Measurements from ENCODE around the gene NCBP1.

NCBP1 gene

DNA sequence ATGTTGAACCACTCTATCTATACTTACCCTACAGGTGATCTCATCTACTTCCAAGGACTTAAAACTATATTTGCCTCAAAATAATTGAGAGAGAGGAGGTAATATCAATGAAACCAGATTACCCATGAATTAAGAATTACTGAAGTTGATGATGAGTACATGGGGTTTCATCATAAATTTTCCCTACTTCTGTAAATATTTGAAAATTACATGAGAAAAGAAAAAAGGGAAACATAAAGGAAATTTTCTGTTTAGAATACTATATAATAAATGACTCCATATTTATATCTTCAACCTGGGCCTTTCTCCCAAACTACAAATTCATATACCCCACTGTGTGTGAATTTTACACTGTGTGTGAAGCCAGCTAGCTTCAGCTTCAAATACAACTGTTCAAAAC, 3.0 kb upstream of the NCBP1 start:
- Histone ChIP-seq H2BK120ac (ENCODE audit: low read depth, low read length) (no peak overlapping the region), H3K23ac (ENCODE audit: low read depth, low read length, poor library complexity) (no peak overlapping the region), H2AK5ac (ENCODE audit: low read depth, low read length) (no peak overlapping the region), H3K27me3 (ENCODE audit: control insufficient read depth in 3 of 3, insufficient read depth in 3 of 3, low read depth in 1 of 3, low read length in 3 of 3) (no peaks in the 10 kb centered on the region), H3K4ac (ENCODE audit: low read length) (no peak overlapping the region), H3K27ac (replicated peaks; ENCODE audit: low read length) (no peak overlapping the region), H4K91ac (ENCODE audit: low read depth, low read length, poor library complexity) (no peak overlapping the region), H3K4me1 (ENCODE audit: control insufficient read depth in 2 of 2, insufficient read depth in 1 of 2, low read depth in 1 of 2, low read length in 2 of 2) (peaks cover 8 to 11% of the 10 kb centered on the region in 2 donors), H4K8ac (ENCODE audit: low read depth, low read length) (no peak overlapping the region), H2AFZ (ENCODE audit: low read length) (no peak overlapping the region), H3K36me3 (replicated peaks in 1 of 2; ENCODE audit: control insufficient read depth in 2 of 2, insufficient read depth in 2 of 2, low read length in 2 of 2) (peaks cover 1 to 35% of the 10 kb centered on the region in 2 donors), H3K9me3 (replicated peaks in 1 of 2; ENCODE audit: control insufficient read depth in 2 of 2, insufficient read depth in 1 of 2, low read depth in 1 of 2, low read length in 2 of 2) (no peaks in the 10 kb centered on the region), H2BK15ac (ENCODE audit: low read length) (no peak overlapping the region), H3K4me2 (ENCODE audit: insufficient read depth, low read length, poor library complexity, severe bottlenecking) (no peak overlapping the region), H3K79me1 (ENCODE audit: low read depth, low read length) (no peaks in the 10 kb centered on the region), H2BK12ac (ENCODE audit: low read length) (no peak overlapping the region), H3K4me3 (ENCODE audit: low read length in 2 of 2) (no peak overlapping the region), H3K18ac (ENCODE audit: low read length) (no peak overlapping the region), H3K9ac (ENCODE audit: low read depth, low read length, poor library complexity) (no peak overlapping the region), H2BK5ac (ENCODE audit: low read length) (no peak overlapping the region), H3K14ac (ENCODE audit: low read length) (no peak overlapping the region)
- no peak for DNase-seq (ENCODE audit: low spot score)

DNA sequence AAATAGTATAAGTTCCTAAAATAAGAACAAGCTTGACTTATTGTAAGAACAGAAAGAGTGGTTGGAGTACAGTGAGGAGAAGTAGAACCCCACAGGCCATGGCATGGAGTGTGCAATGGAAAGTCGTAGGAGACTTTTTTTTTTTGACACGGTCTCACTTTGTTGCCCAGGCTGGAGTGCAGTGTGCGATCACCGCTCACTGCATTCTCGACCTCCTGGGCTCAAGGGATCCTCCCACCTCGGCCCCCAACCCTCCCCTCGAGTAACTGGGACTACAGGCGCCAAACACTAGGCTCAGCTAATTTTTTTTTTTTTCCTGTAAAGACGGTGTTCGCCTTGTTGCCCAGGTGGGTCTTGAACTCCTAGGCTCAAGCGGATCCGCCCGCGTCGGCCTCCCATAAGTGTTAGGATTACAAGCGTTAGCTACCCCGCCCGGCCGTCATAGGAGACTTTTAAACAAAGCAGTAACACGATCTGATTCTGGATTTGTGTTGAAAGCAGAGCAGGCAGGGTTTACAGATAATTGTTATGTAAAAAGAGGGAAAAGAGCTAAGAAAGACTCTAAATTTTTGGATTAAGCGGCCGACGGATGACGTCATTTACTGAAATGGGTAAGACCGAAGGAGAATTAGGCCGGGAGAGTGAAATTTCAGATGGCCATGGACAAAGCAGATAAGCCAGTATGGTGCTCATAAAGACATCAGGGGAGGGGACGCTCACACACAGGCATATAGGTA, 1.2 kb upstream of the NCBP1 start:
- H3K27ac ChIP-seq (replicated peaks; ENCODE audit: low read length): peak overlapping the region; percentile 91
- H2BK15ac ChIP-seq (ENCODE audit: low read length): no peak overlapping the region
- peak overlapping the region; percentile 93 for H2BK5ac ChIP-seq (ENCODE audit: low read length)
- peaks cover 8 to 11% of the 10 kb centered on the region in 2 donors for H3K4me1 ChIP-seq (ENCODE audit: control insufficient read depth in 2 of 2, insufficient read depth in 1 of 2, low read depth in 1 of 2, low read length in 2 of 2)
- no peak overlapping the region for H3K14ac ChIP-seq (ENCODE audit: low read length)
- peaks cover 0 to 30% of the 10 kb centered on the region in 2 donors for H3K36me3 ChIP-seq (replicated peaks in 1 of 2; ENCODE audit: control insufficient read depth in 2 of 2, insufficient read depth in 2 of 2, low read length in 2 of 2)
- no peak overlapping the region for H3K9ac ChIP-seq (ENCODE audit: low read depth, low read length, poor library complexity)
- no peak overlapping the region for H2BK120ac ChIP-seq (ENCODE audit: low read depth, low read length)
- DNase-seq (ENCODE audit: low spot score): peak; percentile 79
- no peak overlapping the region for H3K23ac ChIP-seq (ENCODE audit: low read depth, low read length, poor library complexity)
- H2AFZ ChIP-seq (ENCODE audit: low read length): peak overlapping the region; percentile 94
- no peak overlapping the region for H4K8ac ChIP-seq (ENCODE audit: low read depth, low read length)
- H2BK12ac ChIP-seq (ENCODE audit: low read length): no peak overlapping the region
- no peaks in the 10 kb centered on the region for H3K9me3 ChIP-seq (replicated peaks in 1 of 2; ENCODE audit: control insufficient read depth in 2 of 2, insufficient read depth in 1 of 2, low read depth in 1 of 2, low read length in 2 of 2)
- H3K4me2 ChIP-seq (ENCODE audit: insufficient read depth, low read length, poor library complexity, severe bottlenecking): peak overlapping the region; percentile 58
- no peak overlapping the region for H3K4ac ChIP-seq (ENCODE audit: low read length)
- H4K91ac ChIP-seq (ENCODE audit: low read depth, low read length, poor library complexity): no peak overlapping the region
- no peak overlapping the region for H2AK5ac ChIP-seq (ENCODE audit: low read depth, low read length)
- WGBS, 2 donors (ENCODE audit: extremely low coverage in 2 of 2, insufficient read length in 2 of 2, insufficient replicate concordance in 1 of 2): no CpG with 5 or more reads among the region's 27 CpGs
- H3K18ac ChIP-seq (ENCODE audit: low read length): peak overlapping the region; percentile 91
- no peaks in the 10 kb centered on the region for H3K27me3 ChIP-seq (ENCODE audit: control insufficient read depth in 3 of 3, insufficient read depth in 3 of 3, low read depth in 1 of 3, low read length in 3 of 3)
- no peaks in the 10 kb centered on the region for H3K79me1 ChIP-seq (ENCODE audit: low read depth, low read length)
- peak overlapping the region; percentile 86 to 92 for H3K4me3 ChIP-seq (ENCODE audit: low read length in 2 of 2)

- DNase-seq (ENCODE audit: low spot score): no peak
- H3K27ac ChIP-seq (replicated peaks; ENCODE audit: low read length): peak overlapping the region; percentile 91
- peak overlapping the region; percentile 53 for H2BK12ac ChIP-seq (ENCODE audit: low read length)
- no CpG with 5 or more reads among the region's 43 CpGs for WGBS, 2 donors (ENCODE audit: extremely low coverage in 2 of 2, insufficient read length in 2 of 2, insufficient replicate concordance in 1 of 2)
- peaks cover 7 to 8% of the 10 kb centered on the region in 2 donors for H3K4me1 ChIP-seq (ENCODE audit: control insufficient read depth in 2 of 2, insufficient read depth in 1 of 2, low read depth in 1 of 2, low read length in 2 of 2)
- peak overlapping the region; percentile 93 for H3K18ac ChIP-seq (ENCODE audit: low read length)
- H3K9me3 ChIP-seq (replicated peaks in 1 of 2; ENCODE audit: control insufficient read depth in 2 of 2, insufficient read depth in 1 of 2, low read depth in 1 of 2, low read length in 2 of 2): no peaks in the 10 kb centered on the region
- H4K8ac ChIP-seq (ENCODE audit: low read depth, low read length): peak overlapping the region; percentile 93
- peak overlapping the region; percentile 92 to 100 for H3K4me3 ChIP-seq (ENCODE audit: low read length in 2 of 2)
- peak overlapping the region; percentile 44 for H2AK5ac ChIP-seq (ENCODE audit: low read depth, low read length)
- H3K9ac ChIP-seq (ENCODE audit: low read depth, low read length, poor library complexity): peak overlapping the region; percentile 98
- peak overlapping the region; percentile 94 for H3K23ac ChIP-seq (ENCODE audit: low read depth, low read length, poor library complexity)
- peak overlapping the region; percentile 94 for H2AFZ ChIP-seq (ENCODE audit: low read length)
- no peaks in the 10 kb centered on the region for H3K27me3 ChIP-seq (ENCODE audit: control insufficient read depth in 3 of 3, insufficient read depth in 3 of 3, low read depth in 1 of 3, low read length in 3 of 3)
- H3K4ac ChIP-seq (ENCODE audit: low read length): no peak overlapping the region
- H3K36me3 ChIP-seq (replicated peaks in 1 of 2; ENCODE audit: control insufficient read depth in 2 of 2, insufficient read depth in 2 of 2, low read length in 2 of 2): peaks cover 0 to 27% of the 10 kb centered on the region in 2 donors
- peak overlapping the region; percentile 62 for H2BK15ac ChIP-seq (ENCODE audit: low read length)
- no peak overlapping the region for H2BK120ac ChIP-seq (ENCODE audit: low read depth, low read length)
- peak overlapping the region; percentile 86 for H3K4me2 ChIP-seq (ENCODE audit: insufficient read depth, low read length, poor library complexity, severe bottlenecking)
- H4K91ac ChIP-seq (ENCODE audit: low read depth, low read length, poor library complexity): no peak overlapping the region
- H3K14ac ChIP-seq (ENCODE audit: low read length): peak overlapping the region; percentile 78
- peak overlapping the region; percentile 93 for H2BK5ac ChIP-seq (ENCODE audit: low read length)
- H3K79me1 ChIP-seq (ENCODE audit: low read depth, low read length): peaks cover 2% of the 10 kb centered on the region
These were observed 354 bp downstream of the NCBP1 start for GRCh38 chr9:97633859-97634490.

GRCh38 chr9:97635026-97635425, 1.4 kb downstream of the NCBP1 start:
- H3K27me3 ChIP-seq (ENCODE audit: control insufficient read depth in 3 of 3, insufficient read depth in 3 of 3, low read depth in 1 of 3, low read length in 3 of 3): no peaks in the 10 kb centered on the region
- DNase-seq (ENCODE audit: low spot score): no peak
- no peak overlapping the region for H3K4ac ChIP-seq (ENCODE audit: low read length)
- no peak overlapping the region for H2AK5ac ChIP-seq (ENCODE audit: low read depth, low read length)
- no peak overlapping the region for H3K14ac ChIP-seq (ENCODE audit: low read length)
- peaks cover 5 to 8% of the 10 kb centered on the region in 2 donors for H3K4me1 ChIP-seq (ENCODE audit: control insufficient read depth in 2 of 2, insufficient read depth in 1 of 2, low read depth in 1 of 2, low read length in 2 of 2)
- no peak overlapping the region for H3K27ac ChIP-seq (replicated peaks; ENCODE audit: low read length)
- peak overlapping the region in 1 of 2 donors; percentile 92 for H3K4me3 ChIP-seq (ENCODE audit: low read length in 2 of 2)
- no peak overlapping the region for H3K18ac ChIP-seq (ENCODE audit: low read length)
- H4K8ac ChIP-seq (ENCODE audit: low read depth, low read length): no peak overlapping the region
- no peak overlapping the region for H3K23ac ChIP-seq (ENCODE audit: low read depth, low read length, poor library complexity)
- peaks cover 0 to 21% of the 10 kb centered on the region in 2 donors for H3K36me3 ChIP-seq (replicated peaks in 1 of 2; ENCODE audit: control insufficient read depth in 2 of 2, insufficient read depth in 2 of 2, low read length in 2 of 2)
- no peak overlapping the region for H3K9ac ChIP-seq (ENCODE audit: low read depth, low read length, poor library complexity)
- H3K9me3 ChIP-seq (replicated peaks in 1 of 2; ENCODE audit: control insufficient read depth in 2 of 2, insufficient read depth in 1 of 2, low read depth in 1 of 2, low read length in 2 of 2): no peaks in the 10 kb centered on the region
- H4K91ac ChIP-seq (ENCODE audit: low read depth, low read length, poor library complexity): no peak overlapping the region
- no peak overlapping the region for H2BK15ac ChIP-seq (ENCODE audit: low read length)
- no peak overlapping the region for H2BK120ac ChIP-seq (ENCODE audit: low read depth, low read length)
- no peak overlapping the region for H2BK12ac ChIP-seq (ENCODE audit: low read length)
- H2BK5ac ChIP-seq (ENCODE audit: low read length): no peak overlapping the region
- peak overlapping the region; percentile 26 for H3K4me2 ChIP-seq (ENCODE audit: insufficient read depth, low read length, poor library complexity, severe bottlenecking)
- no peak overlapping the region for H2AFZ ChIP-seq (ENCODE audit: low read length)
- peaks cover 2% of the 10 kb centered on the region for H3K79me1 ChIP-seq (ENCODE audit: low read depth, low read length)
- WGBS, 2 donors (ENCODE audit: extremely low coverage in 2 of 2, insufficient read length in 2 of 2, insufficient replicate concordance in 1 of 2): no CpG with 5 or more reads among the region's 7 CpGs
